T-helper 1 cell treated with Interleukin-12 subunit alpha and Interleukin-12 subunit beta and Interleukin-4 antibody, amounts not matched to agents 30 μg/mL and 1 μg/mL, for 36 hours (primary cell): Measurements from ENCODE around the gene POLR2L.
A peak's percentile ranks its signal among the peaks of the same experiment; 100 is the strongest.

ENCODE experiments used
- H3K27ac Mint-ChIP-seq: one replicate; pipeline ENCODE4 v1.8.0; 2021; ENCODE audit warnings: mild to moderate bottlenecking, mixed read lengths
- H3K27me3 Mint-ChIP-seq: one replicate; pipeline ENCODE4 v1.8.0; 2021; ENCODE audit warnings: low read depth, mixed read lengths
- H3K36me3 Mint-ChIP-seq: one replicate; pipeline ENCODE4 v1.8.0; 2021; ENCODE audit warnings: low read depth, mixed read lengths
- H3K4me1 Mint-ChIP-seq: one replicate; pipeline ENCODE4 v1.8.0; 2021; ENCODE audit warnings: low read depth, mixed read lengths
- H3K4me3 Mint-ChIP-seq: one replicate; pipeline ENCODE4 v1.8.0; 2021; ENCODE audit warnings: mild to moderate bottlenecking, moderate library complexity, mixed read lengths
- H3K9me3 Mint-ChIP-seq: one replicate; pipeline ENCODE4 v1.8.0; 2021; ENCODE audit warnings: mixed read lengths

Gene POLR2L

DNA sequence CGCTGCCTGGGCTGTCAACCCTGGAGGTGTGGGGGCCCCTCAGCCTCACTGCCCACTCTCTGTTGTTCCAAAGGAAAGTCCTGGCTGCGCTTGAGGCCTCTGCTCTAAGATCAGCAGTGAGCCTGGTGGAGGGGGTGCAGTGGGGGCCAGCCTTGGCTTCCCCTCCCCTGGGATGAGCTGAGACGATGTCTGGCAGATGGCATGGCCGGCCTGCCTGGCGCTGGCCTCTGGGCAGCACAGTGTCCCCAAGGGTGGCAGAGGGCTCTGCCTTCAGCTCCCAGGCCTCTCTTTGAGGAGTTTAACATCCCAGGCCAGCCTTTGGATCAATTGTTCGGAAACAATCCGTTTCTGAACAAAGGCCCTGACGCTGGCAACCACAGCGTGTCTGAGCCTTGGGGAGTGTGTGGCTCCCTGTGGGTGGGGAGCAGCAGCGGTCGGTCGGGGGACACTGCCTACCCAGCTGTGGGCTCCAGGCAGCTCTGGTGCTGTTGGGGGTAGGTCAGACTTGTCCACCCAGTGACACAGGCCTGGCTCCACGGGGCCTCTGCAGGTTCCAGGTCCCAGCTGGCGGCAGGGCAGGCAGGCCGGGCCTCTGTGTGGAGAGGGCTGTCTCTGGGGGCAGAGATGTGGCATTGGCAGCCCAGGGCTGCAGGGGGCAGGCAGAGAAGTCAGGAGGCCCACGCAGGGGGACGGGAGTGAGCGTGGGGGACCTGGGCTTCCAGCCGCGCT, 12.4 kb upstream of the POLR2L start:
- Mint-ChIP-seq H3K9me3 (no peaks in the 10 kb centered on the region), H3K4me1 (no peaks in the 10 kb centered on the region)

GRCh38 chr11:853682-854448, 11.5 kb upstream of the POLR2L start:
- no peak overlapping the region for H3K27ac Mint-ChIP-seq
- H3K9me3 Mint-ChIP-seq = no peaks in the 10 kb centered on the region
- H3K4me3 Mint-ChIP-seq = no peak overlapping the region
- H3K36me3 Mint-ChIP-seq = no peaks in the 10 kb centered on the region
- peaks cover under 1% of the 10 kb centered on the region for H3K27me3 Mint-ChIP-seq
- no peaks in the 10 kb centered on the region for H3K4me1 Mint-ChIP-seq

More for the DNA sequence above, 12.4 kb upstream of the POLR2L start:
- no peaks in the 10 kb centered on the region for H3K36me3 Mint-ChIP-seq
- no peak overlapping the region for H3K27ac Mint-ChIP-seq
- no peak overlapping the region for H3K4me3 Mint-ChIP-seq
- H3K27me3 Mint-ChIP-seq = no peaks in the 10 kb centered on the region

- Mint-ChIP-seq H3K9me3 (no peaks in the 10 kb centered on the region), H3K4me3 (no peak overlapping the region), H3K27me3 (peaks cover 5% of the 10 kb centered on the region), H3K36me3 (no peaks in the 10 kb centered on the region), H3K4me1 (peaks cover 3% of the 10 kb centered on the region), H3K27ac (no peak overlapping the region)
These were observed 10.4 kb upstream of the POLR2L start for GRCh38 chr11:852762-853161.

DNA sequence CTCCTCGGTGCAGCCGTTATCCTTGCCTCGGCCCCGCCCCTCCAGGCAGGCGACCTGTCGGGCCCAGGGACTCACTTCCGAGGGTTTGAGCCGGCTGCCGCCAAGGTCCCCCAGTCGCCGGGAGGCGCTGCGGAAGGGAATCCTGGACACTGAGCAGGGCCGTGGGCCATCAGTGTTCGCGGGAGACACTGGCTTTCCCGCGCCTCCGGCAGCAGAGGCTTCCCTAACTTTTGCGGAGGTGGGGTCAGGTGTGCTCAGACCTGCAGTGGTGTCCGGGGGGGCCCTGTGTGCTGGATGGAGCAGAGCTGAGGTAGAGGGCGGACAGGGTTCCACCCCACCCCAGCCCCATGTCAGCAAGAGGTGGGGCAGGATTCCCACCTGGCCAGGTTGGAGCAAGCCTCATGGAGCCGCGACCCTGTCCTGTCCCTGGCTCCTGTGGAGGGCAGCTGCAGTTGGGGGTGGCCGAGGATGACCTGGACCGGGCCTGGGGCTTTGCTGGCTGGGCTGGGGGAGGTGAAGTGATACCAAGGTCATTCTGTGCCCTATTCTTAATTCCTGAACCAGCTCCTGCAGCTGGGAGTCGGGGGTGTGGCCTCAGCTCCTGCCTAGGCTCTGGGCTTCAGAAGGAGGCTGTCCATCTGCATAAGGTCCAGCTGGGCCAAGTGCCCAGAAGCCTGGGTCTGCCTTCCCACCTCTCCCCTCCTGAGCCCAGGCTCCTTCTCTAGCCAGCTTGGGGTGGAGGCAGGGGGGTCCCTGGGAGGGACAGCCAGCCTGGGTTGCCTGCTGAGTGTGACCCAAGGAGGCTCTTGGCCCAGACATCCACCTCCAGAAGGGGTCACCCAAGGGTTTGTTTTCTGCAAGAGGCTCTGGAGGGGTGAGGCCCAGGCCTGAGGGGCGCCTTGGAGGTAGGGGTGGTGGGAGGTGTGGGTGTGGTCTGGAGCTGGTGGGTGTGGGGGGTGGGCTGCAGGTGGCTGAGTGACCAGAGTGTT, 8.7 kb upstream of the POLR2L start:
- peaks cover 5% of the 10 kb centered on the region for H3K27me3 Mint-ChIP-seq
- no peak overlapping the region for H3K27ac Mint-ChIP-seq
- no peaks in the 10 kb centered on the region for H3K9me3 Mint-ChIP-seq
- H3K4me3 Mint-ChIP-seq = no peak overlapping the region
- H3K36me3 Mint-ChIP-seq = no peaks in the 10 kb centered on the region
- H3K4me1 Mint-ChIP-seq = peaks cover 3% of the 10 kb centered on the region

- Mint-ChIP-seq H3K4me1 (peaks cover 3% of the 10 kb centered on the region), H3K27me3 (peaks cover 5% of the 10 kb centered on the region), H3K4me3 (peak overlapping the region; percentile 28), H3K9me3 (no peaks in the 10 kb centered on the region), H3K27ac (no peak overlapping the region), H3K36me3 (no peaks in the 10 kb centered on the region)
These were observed 7.8 kb upstream of the POLR2L start for GRCh38 chr11:849951-850774.

DNA sequence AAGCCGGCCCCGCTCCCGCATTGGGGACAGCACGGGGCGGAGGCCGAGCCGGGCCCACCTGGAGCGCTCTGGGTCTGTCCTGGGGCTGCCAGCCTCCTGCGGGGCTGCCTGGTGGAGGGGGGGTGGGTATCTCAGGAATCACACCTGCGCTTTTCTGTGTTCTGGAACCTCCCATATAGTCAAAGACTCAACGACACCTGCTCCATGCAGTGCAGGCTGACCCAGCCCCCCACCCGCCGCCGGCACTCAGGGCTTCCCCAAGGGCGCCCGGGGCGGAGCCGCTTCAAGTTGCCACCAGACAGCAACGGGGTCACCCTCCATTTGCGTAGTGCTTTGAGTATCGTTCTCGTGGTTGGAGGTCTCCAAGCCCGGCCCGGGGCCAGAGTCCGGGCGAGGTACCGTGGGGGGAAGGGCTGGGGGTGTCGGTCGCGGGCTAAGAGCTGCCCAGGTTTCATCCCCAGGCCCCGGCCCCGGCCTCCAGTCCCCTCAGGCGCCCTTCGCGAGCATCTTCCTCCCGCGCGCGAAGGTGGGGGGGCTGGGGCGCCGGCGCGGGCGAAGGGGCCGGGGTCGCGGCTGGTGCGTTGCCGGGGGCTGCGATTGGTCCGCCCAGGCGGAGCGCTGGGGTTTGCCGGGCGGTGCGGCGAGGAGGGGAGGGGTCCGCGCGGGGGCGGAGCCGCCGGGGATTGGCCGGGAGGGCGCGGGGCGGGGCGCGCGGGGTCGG, 6.9 kb upstream of the POLR2L start:
- Mint-ChIP-seq H3K4me1 (peaks cover 6% of the 10 kb centered on the region), H3K9me3 (no peaks in the 10 kb centered on the region), H3K27ac (no peak overlapping the region)

DNA sequence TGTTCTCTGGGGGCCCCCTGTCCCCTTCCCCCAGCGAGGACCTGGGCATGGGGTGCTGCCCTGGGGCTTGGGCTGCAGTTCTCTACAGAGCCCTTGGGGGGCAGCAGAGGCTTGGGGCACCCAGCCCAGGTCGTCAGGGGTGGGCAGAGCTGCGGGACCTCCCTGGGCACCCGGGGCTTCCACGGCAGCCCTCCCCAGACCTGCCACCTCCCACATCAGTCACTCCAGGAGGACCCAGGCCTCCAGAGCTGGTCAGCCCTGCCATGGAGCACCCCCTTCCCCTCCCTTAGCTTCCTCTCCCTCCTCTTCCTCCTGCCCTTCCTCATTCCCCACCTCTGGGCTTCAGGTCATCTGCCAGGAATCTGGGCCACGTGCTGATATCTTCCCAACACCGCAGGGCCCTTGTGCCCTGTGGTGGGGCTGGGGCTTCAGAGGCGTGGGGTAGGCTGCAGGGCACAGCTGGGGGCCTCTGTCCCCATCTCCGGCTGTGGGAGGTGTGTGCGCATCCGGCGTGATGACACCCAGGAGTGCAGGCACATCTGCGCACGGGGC, 6.1 kb upstream of the POLR2L start:
- H3K27ac Mint-ChIP-seq = no peak overlapping the region
- peak overlapping the region; percentile 25 for H3K4me3 Mint-ChIP-seq
- no peaks in the 10 kb centered on the region for H3K9me3 Mint-ChIP-seq
- H3K4me1 Mint-ChIP-seq = peaks cover 10% of the 10 kb centered on the region
- no peaks in the 10 kb centered on the region for H3K36me3 Mint-ChIP-seq
- H3K27me3 Mint-ChIP-seq = peaks cover 5% of the 10 kb centered on the region

More for the DNA sequence above, 6.9 kb upstream of the POLR2L start:
- Mint-ChIP-seq H3K36me3 (no peaks in the 10 kb centered on the region), H3K27me3 (peaks cover 5% of the 10 kb centered on the region), H3K4me3 (peak overlapping the region; percentile 69)

- Mint-ChIP-seq H3K4me1 (peaks cover 10% of the 10 kb centered on the region), H3K4me3 (no peak overlapping the region), H3K27ac (no peak overlapping the region)
These were observed 5.5 kb upstream of the POLR2L start for GRCh38 chr11:847876-848275.

DNA sequence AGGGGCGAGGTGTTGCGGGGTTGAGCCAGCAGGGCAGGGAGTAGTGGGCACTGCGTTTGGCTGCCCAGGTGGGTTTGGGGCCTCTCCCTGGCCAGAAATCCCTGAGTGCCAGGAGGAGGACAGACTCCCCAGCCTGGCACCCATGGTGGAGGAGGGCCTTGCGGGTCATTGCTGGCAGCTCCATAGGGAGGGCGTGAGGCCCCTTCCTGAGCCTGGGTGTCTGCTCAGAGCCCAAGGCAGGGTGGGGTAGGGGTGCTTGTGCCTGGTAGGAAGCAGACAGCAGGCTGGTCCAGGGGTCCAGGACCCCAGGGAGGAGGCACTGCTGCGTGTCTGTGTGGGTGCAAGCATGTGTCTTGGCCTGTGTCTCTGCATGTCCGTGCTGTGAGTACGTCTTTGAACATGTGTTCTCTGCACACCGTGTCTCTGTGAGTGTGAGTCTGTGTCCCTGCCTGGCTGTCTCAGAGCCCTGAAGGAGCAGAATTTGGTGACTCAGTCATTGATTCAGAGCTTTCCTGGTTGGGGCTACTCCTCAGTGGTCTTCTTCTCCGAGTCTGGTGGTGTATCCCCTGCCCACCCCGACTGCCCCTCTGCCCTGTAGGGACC, 4.3 kb upstream of the POLR2L start:
- H3K36me3 Mint-ChIP-seq = no peaks in the 10 kb centered on the region
- no peak overlapping the region for H3K27ac Mint-ChIP-seq
- H3K4me3 Mint-ChIP-seq = no peak overlapping the region
- H3K9me3 Mint-ChIP-seq = no peaks in the 10 kb centered on the region
- H3K4me1 Mint-ChIP-seq = peaks cover 10% of the 10 kb centered on the region
- H3K27me3 Mint-ChIP-seq = peaks cover 5% of the 10 kb centered on the region

More at GRCh38 chr11:847876-848275, 5.5 kb upstream of the POLR2L start:
- no peaks in the 10 kb centered on the region for H3K9me3 Mint-ChIP-seq
- no peaks in the 10 kb centered on the region for H3K36me3 Mint-ChIP-seq
- H3K27me3 Mint-ChIP-seq = peaks cover 5% of the 10 kb centered on the region

GRCh38 chr11:845872-846495, 3.7 kb upstream of the POLR2L start:
- Mint-ChIP-seq H3K27ac (no peak overlapping the region), H3K4me1 (peaks cover 13% of the 10 kb centered on the region), H3K9me3 (no peaks in the 10 kb centered on the region), H3K4me3 (no peak overlapping the region), H3K27me3 (peaks cover 5% of the 10 kb centered on the region), H3K36me3 (no peaks in the 10 kb centered on the region)

DNA sequence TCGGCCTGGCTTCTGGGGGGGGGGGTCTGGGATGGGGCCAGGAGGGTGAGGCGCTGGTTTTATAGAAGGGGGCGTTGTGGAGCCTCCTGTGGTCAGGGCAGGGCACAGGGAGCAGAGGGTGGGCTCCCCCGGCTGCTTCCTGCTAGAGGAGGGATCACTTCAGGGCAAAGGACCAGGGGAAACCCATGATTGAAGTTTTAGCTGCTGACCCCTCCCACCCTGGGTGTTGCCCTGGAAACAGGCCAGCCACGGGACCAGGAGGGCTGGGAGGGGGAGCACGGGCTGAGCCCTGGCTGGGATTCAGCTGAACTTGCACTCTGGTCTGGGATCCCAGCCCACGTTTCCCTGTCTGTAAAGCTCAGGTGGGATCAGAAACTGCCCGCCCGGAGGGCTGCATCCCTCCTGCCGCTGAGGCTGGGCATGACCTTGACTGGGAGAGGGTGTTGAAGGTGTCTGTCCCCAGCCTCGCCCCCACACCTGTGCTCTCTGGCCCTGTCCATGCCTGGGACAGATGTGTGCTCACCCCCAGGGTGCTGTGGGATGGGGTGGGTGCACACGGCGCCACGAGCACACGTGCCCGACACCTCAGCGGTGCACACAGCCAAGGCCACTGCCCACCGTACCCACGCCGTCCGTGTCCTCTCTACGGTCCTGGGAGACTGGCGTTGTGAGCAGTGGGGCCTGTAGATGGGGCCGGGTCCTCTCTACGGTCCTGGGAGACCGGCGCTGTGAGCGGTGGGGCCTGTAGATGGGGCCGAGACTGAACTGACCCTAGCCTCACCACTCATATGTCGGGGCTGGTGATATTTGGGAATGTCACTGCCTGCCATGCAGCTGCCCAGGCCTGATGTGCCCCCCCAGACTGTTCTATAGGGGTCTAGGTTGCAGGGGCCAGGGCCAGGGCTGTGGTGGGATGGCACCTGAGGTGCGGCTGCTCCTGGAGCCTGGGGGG, 2.6 kb upstream of the POLR2L start:
- Mint-ChIP-seq H3K9me3 (no peaks in the 10 kb centered on the region), H3K4me1 (peaks cover 21% of the 10 kb centered on the region), H3K27ac (no peak overlapping the region), H3K36me3 (no peaks in the 10 kb centered on the region), H3K4me3 (no peak overlapping the region), H3K27me3 (peaks cover 5% of the 10 kb centered on the region)
